DOHH2 (cell line): ENCODE measurements around the gene SYT14.

ENCODE experiments used
- H3F3A ChIP-seq: fragments of 200-600 bp; sonication (generic), shearing (Covaris generic); 2 replicates; pipeline ENCODE4 v1.6.0; 2016; ENCODE audit warnings: antibody characterized with exemption, mild to moderate bottlenecking; ENCODE audit not compliant: control insufficient read depth, insufficient read depth
- H3K27ac ChIP-seq: fragments of 200-600 bp; sonication (generic); 2 replicates; pipeline ENCODE4 v1.5.1; 2014; ENCODE audit warnings: low read depth, mild to moderate bottlenecking, low read length, moderate library complexity
- H3K27me3 ChIP-seq: fragments of 200-600 bp; sonication (generic); 2 replicates; pipeline ENCODE4 v1.6.1; 2014; ENCODE audit warnings: mild to moderate bottlenecking, low read length, mixed read lengths; ENCODE audit not compliant: control insufficient read depth
- H3K36me3 ChIP-seq: fragments of 200-600 bp; sonication (generic); 2 replicates; pipeline ENCODE4 v1.6.1; 2014; ENCODE audit warnings: mild to moderate bottlenecking, low read length, moderate library complexity, mixed read lengths; ENCODE audit not compliant: control insufficient read depth
- H3K4me1 ChIP-seq: fragments of 200-600 bp; sonication (generic); 2 replicates; pipeline ENCODE4 v1.6.1; 2014; ENCODE audit warnings: mild to moderate bottlenecking, low read length, mixed read lengths; ENCODE audit not compliant: control insufficient read depth
- H3K4me2 ChIP-seq: fragments of 200-600 bp; sonication (generic); 2 replicates; pipeline ENCODE4 v1.6.0; 2014; ENCODE audit warnings: mild to moderate bottlenecking, low read length, moderate library complexity
- H3K4me3 ChIP-seq: fragments of 200-600 bp; sonication (generic); 2 replicates; pipeline ENCODE4 v1.5.1; 2014; ENCODE audit warnings: mild to moderate bottlenecking, low read length, mixed read lengths
- H3K79me2 ChIP-seq: fragments of 200-600 bp; sonication (generic); 2 replicates; pipeline ENCODE4 v1.6.1; 2014; ENCODE audit warnings: mild to moderate bottlenecking, low read length, mixed read lengths; ENCODE audit not compliant: control insufficient read depth
- H3K9me2 ChIP-seq: fragments of 200-600 bp; sonication (generic); replicated peaks from 2 replicates; pipeline ENCODE4 v1.6.1; 2014; ENCODE audit warnings: mild to moderate bottlenecking, low read length, mixed read lengths; ENCODE audit not compliant: control insufficient read depth
- H3K9me3 ChIP-seq: fragments of 200-600 bp; sonication (generic); 2 replicates; pipeline ENCODE4 v1.6.1; 2014; ENCODE audit warnings: antibody characterized with exemption, low read length, mixed read lengths; ENCODE audit not compliant: control insufficient read depth, insufficient read depth
- H4K20me1 ChIP-seq: fragments of 200-600 bp; sonication (generic); 2 replicates; pipeline ENCODE4 v1.6.0; 2014; ENCODE audit warnings: low read depth, mild to moderate bottlenecking, antibody characterized with exemption, low read length, moderate library complexity; ENCODE audit not compliant: control insufficient read depth, insufficient read depth
- CTCF ChIP-seq: fragments of 200-600 bp; sonication (generic); IDR thresholded peaks from one replicate; pipeline ENCODE4 v1.5.1; 2014; ENCODE audit warnings: antibody characterized with exemption, mild to moderate bottlenecking, low read depth, low read length; ENCODE audit not compliant: poor library complexity, severe bottlenecking
- EZH2phosphoT487 ChIP-seq: fragments of 200-600 bp; sonication (generic); IDR thresholded peaks from 2 replicates; pipeline ENCODE4 v1.6.1; 2017; ENCODE audit warnings: borderline replicate concordance, mild to moderate bottlenecking, antibody characterized with exemption, low read length, moderate library complexity, mixed read lengths

The SYT14 gene

GRCh38 chr1:210123924-210124589, 186.0 kb downstream of the SYT14 start:
- TF ChIP-seq CTCF (no peak), EZH2phosphoT487 (no peak)
- Histone ChIP-seq H4K20me1 (no peaks in the 10 kb centered on the region), H3K9me3 (no peaks in the 10 kb centered on the region), H3K4me3 (no peak overlapping the region), H3K36me3 (no peaks in the 10 kb centered on the region), H3K27ac (no peak overlapping the region), H3K79me2 (no peaks in the 10 kb centered on the region), H3F3A (no peaks in the 10 kb centered on the region), H3K4me2 (no peak overlapping the region), H3K27me3 (peaks cover under 1% of the 10 kb centered on the region; the same call in 1 of the 2 replicates), H3K4me1 (no peaks in the 10 kb centered on the region), H3K9me2 (no peaks in the 10 kb centered on the region)

- Histone ChIP-seq H3F3A (no peaks in the 10 kb centered on the region), H3K4me1 (no peaks in the 10 kb centered on the region), H3K79me2 (no peaks in the 10 kb centered on the region), H3K9me3 (no peaks in the 10 kb centered on the region), H3K4me3 (no peak overlapping the region), H4K20me1 (no peaks in the 10 kb centered on the region), H3K27me3 (peaks cover 3% of the 10 kb centered on the region; the same call in 1 of the 2 replicates), H3K4me2 (no peak overlapping the region), H3K27ac (no peak overlapping the region), H3K36me3 (no peaks in the 10 kb centered on the region), H3K9me2 (no peaks in the 10 kb centered on the region)
- TF ChIP-seq EZH2phosphoT487 (no peak), CTCF (no peak)
Measured at GRCh38 chr1:210124736-210125135, 186.7 kb downstream of the SYT14 start.

- no peaks in the 10 kb centered on the region for H3K4me1 ChIP-seq
- no peak overlapping the region for H3K27ac ChIP-seq
- H3K79me2 ChIP-seq, result no peaks in the 10 kb centered on the region
- no peak overlapping the region for H3K4me3 ChIP-seq
- H3K36me3 ChIP-seq, result no peaks in the 10 kb centered on the region
- no peaks in the 10 kb centered on the region for H3F3A ChIP-seq
- H3K9me2 ChIP-seq, result no peaks in the 10 kb centered on the region
- H3K4me2 ChIP-seq, result no peak overlapping the region
- H3K9me3 ChIP-seq, result no peaks in the 10 kb centered on the region
- TF ChIP-seq EZH2phosphoT487 (no peak), CTCF (no peak)
- H4K20me1 ChIP-seq, result no peaks in the 10 kb centered on the region
- H3K27me3 ChIP-seq, result peaks cover 3% of the 10 kb centered on the region; the same call in 1 of the 2 replicates
Measured at GRCh38 chr1:210125143-210125542, 187.1 kb downstream of the SYT14 start.

GRCh38 chr1:210129092-210129491, 191.1 kb downstream of the SYT14 start:
- no peaks in the 10 kb centered on the region for H3K36me3 ChIP-seq
- no peaks in the 10 kb centered on the region for H3K9me2 ChIP-seq
- H3K27ac ChIP-seq, result no peak overlapping the region
- H3K4me3 ChIP-seq, result no peak overlapping the region
- H3K27me3 ChIP-seq, result peaks cover 7% of the 10 kb centered on the region
- no peak overlapping the region for H3K4me2 ChIP-seq
- TF ChIP-seq CTCF, result no peak
- TF ChIP-seq EZH2phosphoT487, result no peak
- no peaks in the 10 kb centered on the region for H3K9me3 ChIP-seq
- no peaks in the 10 kb centered on the region for H3K4me1 ChIP-seq
- no peaks in the 10 kb centered on the region for H3F3A ChIP-seq
- H3K79me2 ChIP-seq, result no peaks in the 10 kb centered on the region
- H4K20me1 ChIP-seq, result no peaks in the 10 kb centered on the region
